GM21786 (cell line): Measurements from ENCODE around the gene XYLB.
"Not testable (repeated sequence)": the region's sequence is repeated elsewhere in the genome, so short reads cannot be mapped to it uniquely, and the experiment has no call there.

ENCODE experiments used
- ATAC-seq: cut with Tn5 transposase; IDR thresholded peaks from one replicate; pipeline ENCODE4 v1.9.1; 2021; ENCODE audit not compliant: unreplicated experiment

XYLB gene

DNA sequence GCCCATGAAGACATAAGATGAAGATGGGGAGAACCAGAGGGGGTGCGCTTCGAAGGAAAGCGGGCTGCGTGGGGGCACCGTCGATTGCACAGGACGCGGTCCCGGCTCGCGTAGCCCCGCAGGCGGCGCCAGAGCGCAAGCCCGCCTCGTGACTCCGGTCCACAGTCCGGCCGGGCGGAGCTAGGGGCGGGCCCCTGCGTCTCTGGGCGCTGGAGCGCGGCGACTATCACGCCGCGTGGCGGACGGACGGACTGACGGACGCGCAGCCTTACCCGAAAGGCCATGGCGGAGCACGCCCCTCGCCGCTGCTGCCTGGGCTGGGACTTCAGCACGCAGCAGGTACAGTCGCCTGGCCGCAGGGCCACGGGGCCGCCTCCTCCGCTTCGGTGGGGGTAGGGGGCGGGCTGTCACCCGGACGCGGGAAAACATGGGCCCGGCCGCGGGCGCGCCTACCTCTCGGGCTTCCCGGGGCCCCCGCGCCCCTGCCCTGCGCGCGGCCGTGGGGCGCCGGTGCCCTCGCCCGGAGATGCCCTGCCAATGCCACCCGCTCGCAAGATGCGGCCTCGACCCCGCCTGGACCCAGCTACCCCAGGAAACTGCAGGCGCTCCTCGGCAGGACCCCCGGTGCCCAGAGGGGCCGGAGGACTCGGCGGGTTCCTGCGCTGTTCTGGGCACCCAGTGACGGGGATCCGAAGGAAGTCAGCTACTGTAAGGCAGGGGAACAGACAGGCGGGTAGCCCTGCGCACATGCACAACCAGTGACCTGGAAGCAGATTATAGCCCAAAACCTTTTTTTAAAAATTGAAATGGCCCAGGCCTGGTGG lies at the start of gene XYLB:
XYLB (plus strand) TSS at position 199 of the 824 bp plus-strand sequence; CDS start at position 283, 84 bp downstream.
- ATAC-seq: peak; percentile 96

DNA sequence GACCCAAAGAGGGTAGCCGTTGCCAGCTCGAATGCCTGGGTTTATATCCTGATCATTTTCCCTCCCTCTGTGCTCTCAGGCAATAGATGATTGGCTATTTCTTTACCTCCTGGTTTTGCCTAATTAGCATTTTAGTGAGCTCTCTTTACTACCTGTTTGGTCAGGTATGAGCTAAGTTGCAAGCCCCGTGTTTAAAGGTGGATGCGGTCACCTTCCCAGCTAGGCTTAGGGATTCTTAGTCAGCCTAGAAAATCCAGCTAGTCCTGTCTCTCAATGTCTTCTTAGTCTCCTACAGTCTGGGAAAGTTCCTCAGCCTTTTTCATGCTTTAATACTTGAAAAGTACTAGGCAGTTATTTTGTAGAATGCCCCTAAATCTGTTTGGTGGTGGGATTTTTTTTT lies 49.5 kb upstream of the XYLB start:
- not testable (repeated sequence) for ATAC-seq

DNA sequence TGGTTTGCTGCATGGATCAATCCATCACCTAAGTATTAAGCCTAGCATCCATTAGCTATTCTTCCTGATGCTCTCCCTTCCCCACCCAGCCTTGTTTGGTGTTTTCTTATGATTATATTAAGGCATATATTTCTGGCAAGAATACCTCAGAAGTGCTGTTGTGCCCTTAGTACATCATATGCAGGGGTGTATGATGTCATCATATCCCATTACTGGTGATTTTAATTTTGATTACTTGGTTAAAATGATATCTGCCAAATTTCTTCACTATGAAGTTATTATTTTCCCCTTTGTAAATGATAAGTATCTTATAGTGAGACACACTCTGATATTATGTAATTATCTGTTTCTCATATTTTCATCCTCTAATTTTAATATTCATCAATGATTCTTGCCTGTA lies 49.0 kb upstream of the XYLB start:
- no peak for ATAC-seq

DNA sequence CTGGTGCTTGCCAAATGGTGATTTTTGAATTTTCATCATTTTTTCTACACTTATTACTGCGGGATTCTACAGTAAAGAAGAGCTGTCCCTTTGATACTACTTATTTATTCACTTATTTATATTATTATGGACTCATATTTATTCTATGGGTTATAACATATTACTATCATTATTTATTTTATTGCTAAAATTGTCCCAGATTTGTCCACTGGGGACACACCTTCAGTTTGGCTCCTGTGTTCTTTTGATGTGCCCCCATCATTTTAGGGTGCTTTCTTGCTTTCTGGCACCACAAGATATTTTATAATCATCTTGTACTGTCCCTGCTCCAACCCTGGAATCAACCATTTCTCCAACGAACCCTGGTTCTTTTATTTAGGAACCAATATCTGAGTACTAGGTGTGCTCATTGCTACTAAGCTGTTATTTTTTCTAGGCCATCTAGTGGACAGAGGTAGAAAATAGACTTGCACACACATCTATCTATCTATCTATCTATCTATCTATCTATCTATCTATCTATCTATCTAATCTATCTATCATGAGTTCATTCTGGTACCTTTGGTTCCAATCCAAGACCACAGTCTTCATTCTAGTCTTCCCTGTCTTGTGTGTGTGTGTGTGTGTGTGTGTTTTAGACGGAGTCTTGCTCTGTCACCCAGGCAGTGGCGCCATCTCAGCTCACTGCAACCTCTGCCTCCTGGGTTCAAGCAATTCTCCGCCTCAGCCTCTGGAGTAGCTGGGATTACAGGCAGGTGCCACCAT lies 48.5 kb upstream of the XYLB start:
- ATAC-seq: no peak

DNA sequence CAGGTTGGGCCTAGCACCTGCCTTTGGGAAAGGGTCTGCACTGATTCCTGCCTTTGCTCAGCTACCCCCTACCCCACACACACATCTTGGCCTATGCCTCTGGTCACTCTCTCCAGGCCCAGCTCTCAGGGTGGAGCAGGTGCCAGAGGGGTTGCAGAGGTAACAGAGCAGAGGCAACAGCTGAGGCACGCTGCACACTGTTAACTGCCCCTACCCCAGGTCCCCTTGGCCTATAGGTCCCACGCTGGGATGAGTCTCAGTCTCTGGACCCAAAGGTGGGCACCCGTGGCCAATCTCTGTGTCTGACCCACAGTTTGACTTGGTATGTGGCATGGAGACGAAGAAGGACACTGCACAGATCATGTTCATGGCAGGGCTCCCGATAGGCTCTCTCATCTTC lies 39.6 kb upstream of the XYLB start:
- no peak for ATAC-seq

DNA sequence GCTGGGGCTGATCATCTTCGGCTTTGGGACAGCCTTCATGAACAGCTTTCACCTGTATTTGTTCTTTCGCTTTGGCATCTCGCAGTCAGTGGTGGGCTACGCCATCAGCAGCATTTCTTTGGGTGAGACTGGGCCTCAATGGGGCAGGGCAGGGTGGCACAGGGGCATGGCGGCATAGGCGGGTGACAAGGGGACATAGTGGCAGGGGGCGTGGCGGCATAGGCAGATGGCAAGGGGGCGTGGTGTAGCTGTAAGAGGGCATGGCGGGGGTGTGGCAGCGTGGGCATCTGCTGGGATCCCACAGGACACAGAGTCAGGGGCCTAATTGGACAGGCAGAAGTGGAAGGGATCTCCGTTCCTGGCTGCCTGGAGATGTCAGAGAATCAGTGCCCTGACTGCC lies 39.0 kb upstream of the XYLB start:
- no peak for ATAC-seq

- no peak for ATAC-seq
These were observed 38.1 kb upstream of the XYLB start for GRCh38 chr3:38308456-38308855.

DNA sequence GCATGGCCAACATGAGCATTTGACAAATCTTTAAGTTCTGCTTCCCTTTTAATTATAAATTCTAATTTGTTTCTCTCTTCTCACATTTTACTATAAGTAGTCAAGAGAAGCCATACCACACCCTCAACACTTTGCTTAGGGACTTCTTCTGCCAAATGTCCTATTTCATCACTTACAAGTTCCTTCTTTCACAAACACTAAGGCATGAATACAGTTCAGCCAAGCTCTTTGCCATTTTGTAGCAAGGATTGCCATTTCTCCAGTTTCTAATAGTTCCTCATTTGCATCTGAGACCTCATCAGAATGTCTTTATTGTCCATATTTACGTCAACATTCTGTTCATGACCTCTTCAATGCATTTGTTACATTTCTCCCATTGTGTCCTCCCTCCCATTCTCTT lies 35.1 kb upstream of the XYLB start:
- ATAC-seq: no peak

GRCh38 chr3:38311941-38312340 lies 34.6 kb upstream of the XYLB start:
- no peak for ATAC-seq

DNA sequence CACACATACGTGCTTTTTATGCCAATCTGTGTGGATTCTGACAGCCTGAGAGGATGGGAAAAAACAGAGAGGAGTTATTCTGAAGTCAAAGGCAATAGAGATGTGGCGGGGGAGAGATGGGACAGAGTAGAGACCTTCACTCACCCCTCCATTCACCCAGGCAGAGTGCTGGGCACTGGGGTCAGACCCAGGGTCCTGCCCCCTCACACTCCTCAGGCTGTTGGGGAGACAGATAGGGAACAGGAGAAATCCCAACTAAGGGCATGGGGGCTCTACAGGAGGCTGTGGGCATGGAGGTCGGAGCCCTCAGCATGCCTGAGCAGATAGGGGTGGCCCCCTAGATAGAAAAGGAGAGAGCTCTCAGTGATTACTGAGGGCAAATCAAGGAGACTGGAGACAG lies 34.2 kb upstream of the XYLB start:
- ATAC-seq: no peak

GRCh38 chr3:38313263-38313662 lies 33.3 kb upstream of the XYLB start:
- ATAC-seq: no peak

DNA sequence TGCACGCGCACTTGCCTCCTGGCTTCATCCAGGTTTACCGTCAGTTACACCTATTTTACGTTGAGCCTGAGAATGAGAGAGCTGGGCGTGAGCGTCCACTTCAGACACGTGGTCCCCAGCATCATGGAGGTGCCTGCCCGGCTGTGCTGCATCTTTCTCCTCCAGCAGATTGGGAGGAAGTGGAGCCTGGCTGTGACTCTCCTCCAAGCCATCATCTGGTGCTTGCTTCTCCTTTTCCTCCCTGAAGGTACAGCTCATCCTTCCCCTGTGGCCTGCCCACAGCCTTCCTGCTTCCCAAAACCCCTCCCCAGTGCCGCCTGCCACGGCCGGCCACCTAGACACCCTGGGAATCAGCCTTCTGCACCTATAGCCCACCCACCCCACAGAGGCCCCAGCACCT lies 32.9 kb upstream of the XYLB start:
- no peak for ATAC-seq

GRCh38 chr3:38314112-38314763 lies 32.3 kb upstream of the XYLB start:
- no peak for ATAC-seq

DNA sequence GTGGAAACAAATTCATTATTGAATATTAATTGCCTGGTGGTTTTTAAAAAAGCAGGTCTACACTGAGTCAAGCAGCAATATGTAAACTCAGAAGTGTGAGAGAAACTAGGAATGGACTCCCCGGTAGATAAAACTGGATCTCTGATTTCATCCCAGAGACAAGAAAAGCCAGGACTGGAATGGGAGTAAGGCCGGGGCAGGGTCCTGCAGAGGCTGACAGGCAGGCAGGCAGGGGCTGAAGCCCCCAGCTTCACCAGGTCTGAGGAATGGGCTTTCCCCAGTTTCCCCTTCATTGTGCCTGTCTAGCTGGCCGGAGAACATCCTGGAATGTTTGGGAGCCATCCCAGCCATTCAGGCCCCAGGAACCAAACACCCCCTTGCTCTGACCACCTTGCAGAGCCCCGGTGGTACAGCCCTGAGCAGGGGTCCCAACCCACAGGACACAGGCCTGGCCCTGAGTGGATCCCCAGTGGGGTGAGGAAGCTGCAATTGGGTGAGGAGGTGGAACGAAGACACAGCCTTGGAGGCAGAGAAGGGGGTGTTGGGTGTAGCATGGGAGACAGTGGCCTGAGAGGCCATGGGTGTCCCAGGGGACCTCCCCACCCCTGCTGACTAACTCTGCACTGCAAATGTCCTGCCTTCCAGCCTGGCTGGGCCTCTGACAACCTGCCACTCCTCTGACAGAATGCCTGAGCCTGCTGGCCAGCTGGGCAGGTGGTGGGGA lies 31.7 kb upstream of the XYLB start:
- no peak for ATAC-seq

- ATAC-seq: no peak
These were observed 30.9 kb upstream of the XYLB start for GRCh38 chr3:38315488-38316230.

DNA sequence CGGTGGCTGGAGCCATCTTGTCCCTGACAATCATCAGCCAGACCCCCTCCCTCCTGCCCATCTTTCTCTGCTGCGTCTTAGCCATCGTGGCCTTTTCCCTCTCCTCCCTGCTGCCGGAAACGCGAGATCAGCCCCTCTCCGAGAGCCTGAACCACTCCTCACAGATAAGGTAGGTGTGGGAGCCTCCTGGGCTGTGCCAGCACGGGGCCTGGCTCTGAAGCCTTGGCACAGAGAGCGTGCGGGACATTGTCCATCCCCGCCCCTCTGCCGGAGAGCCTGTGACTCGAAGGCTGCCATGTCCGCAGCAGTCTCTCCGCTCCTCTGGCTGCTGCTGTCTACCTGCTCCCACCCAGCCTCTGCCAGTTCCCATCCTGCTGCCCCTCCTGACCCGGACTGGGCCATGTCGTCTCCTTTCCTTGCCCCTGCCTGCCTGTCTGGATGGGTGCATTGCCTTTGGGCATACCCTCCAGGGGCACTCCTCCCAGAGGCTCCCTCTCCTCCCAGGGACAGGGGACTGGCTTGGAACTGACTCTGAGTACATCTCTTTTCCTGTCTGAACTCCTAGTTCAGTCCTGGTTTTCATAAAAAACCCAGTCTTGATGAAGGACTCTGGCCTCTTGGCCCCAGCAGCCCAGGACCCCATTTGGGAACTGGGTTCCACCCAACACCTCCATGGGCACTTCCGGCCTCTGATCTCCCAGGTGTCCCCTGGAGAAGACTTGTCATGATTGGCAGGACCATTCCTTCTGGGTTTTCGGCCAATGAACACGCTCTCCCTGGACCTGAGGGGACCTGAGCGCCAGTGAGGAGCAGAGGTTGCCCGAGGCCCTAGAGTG lies 30.0 kb upstream of the XYLB start:
- ATAC-seq: no peak

DNA sequence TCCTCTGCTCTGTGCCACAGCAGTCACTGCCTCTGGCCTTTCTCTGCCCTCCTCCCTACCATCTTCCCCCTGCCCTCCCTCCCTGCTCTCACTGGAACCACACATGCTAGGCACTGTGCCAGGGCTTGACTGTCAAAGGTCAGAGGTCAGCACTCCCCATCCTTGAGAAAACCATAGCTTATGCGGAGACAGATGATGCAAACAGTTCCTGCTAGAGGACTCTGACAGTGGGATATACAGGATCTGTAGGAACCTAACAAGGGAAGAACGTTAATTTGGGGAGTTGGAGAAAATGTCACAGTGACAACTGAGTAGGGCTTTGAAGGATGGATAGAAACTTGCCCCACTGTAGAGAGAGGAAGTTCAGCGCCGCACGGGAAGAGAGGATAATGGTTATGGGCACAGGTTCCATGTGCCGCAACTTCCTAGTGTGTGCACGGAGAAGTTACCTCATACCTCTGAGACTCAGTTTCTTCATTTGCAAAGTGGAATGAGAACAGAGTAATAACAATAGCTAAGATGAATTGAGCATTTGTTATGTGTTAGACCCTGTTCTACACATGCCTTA lies 29.3 kb upstream of the XYLB start:
- ATAC-seq: no peak

- ATAC-seq: no peak
These were observed 27.6 kb upstream of the XYLB start for GRCh38 chr3:38318766-38319671.
